Activated T-helper 1 cell treated with anti-CD3 and anti-CD28 coated beads, Interleukin-12 subunit alpha, Interleukin-12 subunit beta, Interleukin-2, Interleukin-4 antibody, amounts not matched to agents 30 ng/mL and 10 ng/mL and 1 ng/mL, durations not matched to agents 14 hours and 24 hours and 36 hours (primary cell): ENCODE measurements around the gene RBFOX1. TPM values are rescaled to one million over a fixed set of nuclear protein-coding genes. Genes with fewer than 3 reads are reported as not detected.

Experiments
- DNase-seq: peaks from one replicate; pipeline ENCODE4 v3.0.0; 2021; ENCODE audit warnings: low spot score
- H3K27ac Mint-ChIP-seq: one replicate; pipeline ENCODE4 v1.8.0; 2021; ENCODE audit warnings: mild to moderate bottlenecking, mixed read lengths
- H3K27me3 Mint-ChIP-seq: one replicate; pipeline ENCODE4 v1.8.0; 2022; ENCODE audit warnings: mild to moderate bottlenecking, moderate library complexity, mixed read lengths; ENCODE audit not compliant: insufficient read depth
- H3K36me3 Mint-ChIP-seq: one replicate; pipeline ENCODE4 v1.8.0; 2021; ENCODE audit warnings: low read depth, mixed read lengths
- H3K4me1 Mint-ChIP-seq: one replicate; pipeline ENCODE4 v1.8.0; 2021; ENCODE audit warnings: low read depth, mixed read lengths
- H3K4me3 Mint-ChIP-seq: one replicate; pipeline ENCODE4 v1.8.0; 2021; ENCODE audit warnings: mild to moderate bottlenecking, moderate library complexity, mixed read lengths
- H3K9me3 Mint-ChIP-seq: one replicate; pipeline ENCODE4 v1.8.0; 2021; ENCODE audit warnings: mixed read lengths
- intact Hi-C: fragments of 100-400 bp; cut with micrococcal nuclease; formaldehyde crosslinking; loops from one replicate; pipeline ENCODE4 v1.15.1; 2024
- total RNA-seq: library from RNA; stranded (reverse); gene quantifications from 2 replicates; pipeline ENCODE4 v1.2.3, GENCODE V29; 2022

The RBFOX1 gene
- total RNA-seq, 1 donor from 2014 or later: not detected

DNA sequence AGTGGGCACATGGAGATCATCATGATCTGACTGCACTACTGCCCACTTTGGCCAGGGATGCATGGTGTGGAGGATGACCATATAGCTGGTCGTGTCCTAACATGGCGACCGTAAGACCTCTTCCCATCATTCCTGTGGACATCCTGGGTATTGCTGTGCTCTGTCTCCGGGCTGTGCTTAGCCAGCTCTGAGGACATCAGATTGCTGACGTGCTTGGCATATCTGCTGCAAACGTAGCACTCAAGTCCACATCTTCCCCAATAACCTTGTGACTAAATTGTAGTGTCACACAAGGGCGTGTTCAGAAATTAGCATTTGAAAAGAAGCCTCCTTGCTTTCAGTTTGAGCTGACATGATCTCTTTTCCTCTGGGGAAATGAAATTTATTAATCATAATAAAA lies 373.2 kb downstream of the RBFOX1 start:
- intact Hi-C loops: no loop called here
- H3K27ac Mint-ChIP-seq: no peak overlapping the region
- H3K4me1 Mint-ChIP-seq: no peaks in the 10 kb centered on the region
- H3K27me3 Mint-ChIP-seq: no peaks in the 10 kb centered on the region
- no peaks in the 10 kb centered on the region for H3K36me3 Mint-ChIP-seq
- no peak for DNase-seq
- H3K4me3 Mint-ChIP-seq: no peak overlapping the region
- H3K9me3 Mint-ChIP-seq: peaks cover 47% of the 10 kb centered on the region

DNA sequence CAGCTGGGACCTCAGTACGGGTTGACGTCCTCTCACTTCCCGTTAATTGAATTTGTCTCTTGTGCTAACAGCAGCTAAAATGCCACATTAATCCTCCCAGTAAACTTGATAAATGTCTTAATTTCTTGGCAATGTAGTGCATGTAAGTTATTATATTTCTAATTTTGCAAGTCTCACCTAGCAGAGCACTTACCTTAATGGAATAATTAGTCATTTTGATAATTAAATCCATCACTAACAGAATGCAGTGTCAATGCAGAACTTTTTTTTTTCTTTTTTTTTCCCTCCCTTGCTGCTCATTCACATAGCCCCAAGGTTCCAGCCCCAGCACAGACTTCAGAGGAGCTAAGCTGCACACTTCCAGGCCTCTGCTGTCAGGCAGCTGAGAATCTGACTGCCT lies 376.5 kb downstream of the RBFOX1 start:
- DNase-seq: no peak

DNA sequence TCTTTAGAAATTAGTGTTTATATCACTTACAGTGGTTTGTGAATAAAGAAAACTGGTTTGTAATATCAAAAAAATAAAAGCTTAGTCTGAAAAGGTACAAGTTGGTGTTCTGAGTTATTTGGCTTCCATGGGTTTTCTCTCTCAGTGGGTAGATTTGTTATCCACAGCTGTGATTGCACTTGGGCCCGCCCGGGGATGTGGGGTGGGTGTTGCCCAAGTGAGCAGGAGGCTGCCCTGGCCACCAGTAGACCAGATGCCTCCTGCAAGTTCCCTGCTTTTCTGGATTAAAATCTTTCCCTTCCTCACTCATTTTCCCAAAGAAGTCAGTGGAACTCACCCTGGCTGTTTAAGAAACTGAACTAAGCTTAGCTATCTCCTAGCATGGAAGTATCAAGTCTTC lies 380.6 kb downstream of the RBFOX1 start:
- Mint-ChIP-seq H3K27me3 (no peaks in the 10 kb centered on the region), H3K4me1 (no peaks in the 10 kb centered on the region), H3K27ac (no peak overlapping the region), H3K9me3 (peaks cover 42% of the 10 kb centered on the region), H3K4me3 (no peak overlapping the region), H3K36me3 (no peaks in the 10 kb centered on the region)
- intact Hi-C loops: no loop called here
- no peak for DNase-seq

More for the DNA sequence above, 376.5 kb downstream of the RBFOX1 start:
- Mint-ChIP-seq H3K9me3 (peaks cover 48% of the 10 kb centered on the region), H3K4me1 (no peaks in the 10 kb centered on the region), H3K27ac (no peak overlapping the region), H3K36me3 (no peaks in the 10 kb centered on the region), H3K4me3 (no peak overlapping the region), H3K27me3 (no peaks in the 10 kb centered on the region)
- intact Hi-C loops: no loop called here

DNA sequence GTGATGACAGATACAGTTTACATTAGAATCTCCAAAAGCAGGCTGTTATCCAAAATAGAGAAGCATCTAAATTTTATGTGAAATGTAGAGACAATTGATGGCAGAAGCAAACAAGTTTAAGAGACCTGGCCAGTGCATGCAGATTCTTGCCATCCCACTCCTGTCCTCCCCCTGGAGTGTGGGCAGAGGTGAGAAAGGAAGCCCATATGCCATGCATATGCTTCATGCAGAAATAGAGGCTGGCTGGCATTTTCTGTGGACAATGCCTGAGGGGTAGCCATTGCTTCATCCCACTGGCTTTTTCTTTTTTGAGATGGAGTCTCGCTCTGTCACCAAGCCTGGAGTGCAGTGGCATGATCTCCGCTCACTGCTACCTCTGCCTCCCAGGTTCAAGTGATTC lies 382.1 kb downstream of the RBFOX1 start:
- Mint-ChIP-seq H3K36me3 (no peaks in the 10 kb centered on the region), H3K27ac (no peak overlapping the region), H3K4me3 (no peak overlapping the region), H3K9me3 (peaks cover 31% of the 10 kb centered on the region), H3K4me1 (no peaks in the 10 kb centered on the region), H3K27me3 (no peaks in the 10 kb centered on the region)
- no peak for DNase-seq
- intact Hi-C loops: no loop called here

DNA sequence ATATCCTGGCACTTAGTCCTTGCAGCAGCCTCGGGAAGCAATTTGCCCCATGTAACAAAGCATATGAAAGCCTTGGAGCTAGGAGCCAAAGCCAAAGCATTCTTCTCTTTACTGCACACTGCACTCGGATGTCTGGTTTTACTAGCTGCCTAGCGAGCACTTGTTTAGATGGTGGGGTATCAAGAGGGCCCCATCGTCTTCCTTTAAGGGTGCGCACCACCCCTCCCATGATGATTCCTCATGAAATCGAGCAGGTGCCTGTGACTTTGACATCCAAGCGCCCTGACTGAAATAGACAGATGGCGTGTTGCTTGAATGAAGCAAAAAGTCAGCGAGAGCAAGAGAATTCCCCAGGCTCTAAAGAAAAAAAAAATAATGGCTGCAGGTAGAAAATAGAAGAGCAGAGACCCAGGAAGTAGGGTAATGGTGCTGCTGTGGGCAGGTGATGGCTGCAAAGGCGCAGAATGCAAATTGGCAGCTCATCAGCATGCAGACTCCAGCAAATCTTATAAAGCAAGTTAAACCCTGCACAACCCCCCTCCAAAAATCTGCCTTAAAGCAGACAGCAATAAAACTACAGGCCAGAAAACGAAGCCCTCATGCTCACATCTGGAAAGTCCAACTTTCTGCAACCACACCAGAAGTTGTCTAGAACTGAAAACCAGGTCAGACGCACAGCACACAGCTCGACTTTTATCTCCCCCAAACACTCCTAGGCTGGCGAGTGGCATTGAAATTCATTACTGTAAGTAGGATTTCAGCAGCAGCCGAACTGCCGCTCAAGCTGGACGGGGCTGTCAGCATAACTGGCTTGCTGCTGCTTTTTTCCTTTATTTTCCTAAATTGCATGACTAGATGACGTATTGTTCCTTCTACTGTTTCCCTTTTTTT lies 384.3 kb downstream of the RBFOX1 start:
- Mint-ChIP-seq H3K36me3 (no peaks in the 10 kb centered on the region), H3K27ac (no peak overlapping the region), H3K4me1 (no peaks in the 10 kb centered on the region), H3K27me3 (no peaks in the 10 kb centered on the region), H3K4me3 (no peak overlapping the region), H3K9me3 (peaks cover 32% of the 10 kb centered on the region)
- intact Hi-C loops: no loop called here
- no peak for DNase-seq

DNA sequence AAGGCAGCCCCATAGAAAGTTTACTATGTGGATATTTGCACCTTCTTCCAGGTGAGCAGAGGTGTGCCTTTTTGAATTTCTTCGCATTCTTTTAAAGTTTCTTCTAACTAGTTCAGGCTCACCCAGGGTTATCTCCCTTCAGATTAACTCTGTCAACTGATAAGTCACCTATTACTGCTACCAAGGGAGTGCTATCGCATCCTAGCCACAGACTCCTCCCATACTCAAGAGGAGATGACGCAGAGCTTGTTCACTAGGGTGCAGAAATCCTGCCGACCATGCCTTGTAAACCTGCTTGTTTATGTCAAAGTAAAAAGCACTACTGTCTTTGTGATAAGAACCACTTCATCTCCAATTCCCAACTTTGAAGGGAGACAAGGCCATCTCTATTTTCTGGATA lies 390.1 kb downstream of the RBFOX1 start:
- no peaks in the 10 kb centered on the region for H3K36me3 Mint-ChIP-seq

DNA sequence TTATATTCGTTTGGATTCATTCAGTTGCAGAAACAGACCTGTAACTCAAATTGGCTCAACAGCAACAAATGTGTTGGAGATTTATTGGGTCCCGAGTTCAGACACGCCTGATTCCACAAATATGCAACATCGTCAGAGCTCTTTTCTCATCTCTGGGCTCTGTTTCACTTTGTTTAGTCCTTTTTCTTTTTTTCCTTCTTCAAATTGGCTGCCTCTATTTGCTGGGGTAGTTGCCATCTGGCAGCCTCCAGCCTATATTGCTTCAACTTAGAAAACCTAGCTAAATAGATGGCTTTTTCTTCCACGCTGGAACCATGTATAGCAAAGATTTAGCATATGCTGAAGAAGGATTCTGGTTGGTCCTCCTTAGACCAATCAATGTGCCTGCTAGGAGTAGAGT lies 398.5 kb downstream of the RBFOX1 start:
- Mint-ChIP-seq H3K9me3 (peaks cover 13% of the 10 kb centered on the region), H3K36me3 (no peaks in the 10 kb centered on the region), H3K27ac (no peak overlapping the region), H3K4me3 (no peak overlapping the region), H3K27me3 (no peaks in the 10 kb centered on the region), H3K4me1 (no peaks in the 10 kb centered on the region)
- intact Hi-C loops: no loop called here
- no peak for DNase-seq

More for the DNA sequence above, 390.1 kb downstream of the RBFOX1 start:
- Mint-ChIP-seq H3K9me3 (peaks cover 18% of the 10 kb centered on the region), H3K27ac (no peak overlapping the region), H3K27me3 (no peaks in the 10 kb centered on the region), H3K4me1 (no peaks in the 10 kb centered on the region), H3K4me3 (no peak overlapping the region)
- no peak for DNase-seq
- intact Hi-C loops: no loop called here

DNA sequence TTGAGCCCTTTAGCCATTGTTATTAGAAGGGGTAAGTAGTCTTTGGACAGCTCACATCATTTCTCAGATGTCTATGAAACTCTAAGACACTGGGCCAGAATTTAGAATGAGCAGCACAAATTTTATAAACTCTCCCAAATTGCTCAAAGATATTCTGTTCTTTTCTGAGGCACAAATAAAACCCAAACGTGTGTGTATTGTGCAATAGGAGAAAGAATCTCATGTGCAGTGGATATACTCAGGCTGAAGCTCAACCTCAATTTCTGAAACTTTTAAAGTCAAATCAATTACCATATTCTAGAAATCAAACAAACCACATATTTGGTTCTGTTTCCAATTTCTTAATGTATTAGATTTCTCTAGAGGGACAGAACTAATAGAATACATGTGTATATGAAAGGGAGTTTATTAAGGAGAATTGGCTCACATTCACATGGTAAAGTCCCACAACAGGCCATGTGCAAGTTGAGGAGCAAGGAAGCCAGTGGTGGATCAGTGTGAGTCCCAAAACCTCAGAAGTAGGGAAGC lies 403.6 kb downstream of the RBFOX1 start:
- Mint-ChIP-seq H3K27me3 (no peaks in the 10 kb centered on the region), H3K27ac (no peak overlapping the region), H3K4me1 (no peaks in the 10 kb centered on the region), H3K36me3 (no peaks in the 10 kb centered on the region), H3K4me3 (no peak overlapping the region), H3K9me3 (peaks cover 29% of the 10 kb centered on the region)
- intact Hi-C loops: no loop called here
- DNase-seq: no peak

DNA sequence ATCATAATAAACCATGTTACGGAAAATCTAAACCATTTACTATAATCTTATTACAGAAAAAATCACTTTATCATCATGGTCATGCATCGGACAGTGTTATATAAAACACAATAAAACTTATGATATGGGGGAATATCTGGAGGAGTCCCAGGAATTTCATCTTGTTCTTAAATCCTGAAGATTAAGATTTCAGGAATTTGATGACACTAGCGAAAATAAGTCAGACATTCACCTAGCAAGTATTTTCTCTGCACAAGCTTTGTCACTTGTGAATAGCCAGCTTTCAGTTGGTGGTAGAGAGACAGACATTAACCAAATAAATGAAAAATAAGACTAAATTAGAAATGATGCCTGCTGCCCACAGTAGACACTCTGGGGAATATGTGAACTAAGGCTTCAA lies 410.0 kb downstream of the RBFOX1 start:
- Mint-ChIP-seq H3K4me1 (no peaks in the 10 kb centered on the region), H3K9me3 (peaks cover 38% of the 10 kb centered on the region), H3K4me3 (no peak overlapping the region), H3K36me3 (no peaks in the 10 kb centered on the region), H3K27ac (no peak overlapping the region), H3K27me3 (no peaks in the 10 kb centered on the region)
- no peak for DNase-seq
- intact Hi-C loops: no loop called here

DNA sequence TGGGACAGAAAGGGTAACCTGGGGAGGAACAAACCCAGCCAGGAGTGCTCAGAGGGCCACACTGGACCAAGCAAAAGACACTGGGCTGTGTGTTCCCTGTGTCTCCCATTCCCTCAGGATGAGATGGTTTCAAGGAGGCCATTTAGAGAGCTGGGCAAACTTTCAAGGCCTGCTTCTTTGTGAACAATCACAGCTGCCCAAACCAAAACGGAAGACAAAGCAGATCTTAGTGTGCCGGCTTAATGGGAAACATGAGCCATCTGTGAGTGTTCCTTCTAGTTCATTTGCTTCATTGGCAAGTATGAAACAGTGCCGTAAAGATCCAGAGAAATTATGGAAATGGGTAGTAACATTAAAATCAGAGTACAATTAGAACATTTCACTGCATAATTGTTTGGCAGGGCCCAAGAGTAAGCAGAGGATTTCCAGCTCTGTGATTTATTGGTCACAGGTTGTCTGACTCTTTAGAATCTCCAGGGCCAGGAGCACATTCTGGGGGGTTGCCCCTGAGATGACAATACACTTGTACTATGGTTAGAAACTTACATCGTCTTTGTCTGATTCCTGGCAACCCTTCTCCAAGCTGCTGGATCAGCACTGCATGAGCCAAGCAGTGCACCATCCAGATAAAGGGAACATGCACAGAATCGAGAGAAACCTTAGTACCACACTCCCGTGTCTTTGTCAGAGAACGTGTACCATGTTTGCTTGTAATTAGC lies 412.1 kb downstream of the RBFOX1 start:
- intact Hi-C loops: no loop called here
- DNase-seq: no peak
- no peaks in the 10 kb centered on the region for H3K36me3 Mint-ChIP-seq
- no peak overlapping the region for H3K4me3 Mint-ChIP-seq
- peaks cover 32% of the 10 kb centered on the region for H3K9me3 Mint-ChIP-seq
- H3K4me1 Mint-ChIP-seq: no peaks in the 10 kb centered on the region
- H3K27ac Mint-ChIP-seq: no peak overlapping the region
- H3K27me3 Mint-ChIP-seq: no peaks in the 10 kb centered on the region

DNA sequence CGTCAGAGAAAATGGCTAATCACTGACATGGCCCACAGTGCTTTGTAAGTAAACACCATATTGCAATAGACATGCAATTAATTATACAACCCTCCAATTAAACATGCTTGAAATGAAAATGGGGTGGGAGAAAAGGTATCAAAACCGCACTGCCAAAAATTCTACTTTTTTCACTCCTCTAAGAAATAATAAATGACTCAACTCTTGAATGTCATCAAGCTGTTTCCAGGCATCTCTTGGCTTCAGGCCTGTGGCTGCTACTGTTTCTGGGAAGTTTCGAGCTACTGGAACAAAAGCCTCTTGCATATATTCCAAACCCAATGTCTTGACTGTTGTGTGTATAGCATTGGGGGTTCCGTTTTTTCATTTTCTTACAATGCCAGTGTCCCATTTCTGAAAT lies 412.6 kb downstream of the RBFOX1 start:
- H3K36me3 Mint-ChIP-seq: no peaks in the 10 kb centered on the region
- intact Hi-C loops: no loop called here
- H3K4me1 Mint-ChIP-seq: no peaks in the 10 kb centered on the region
- no peak for DNase-seq
- H3K27ac Mint-ChIP-seq: no peak overlapping the region
- H3K9me3 Mint-ChIP-seq: peaks cover 32% of the 10 kb centered on the region
- H3K27me3 Mint-ChIP-seq: no peaks in the 10 kb centered on the region
- H3K4me3 Mint-ChIP-seq: no peak overlapping the region

DNA sequence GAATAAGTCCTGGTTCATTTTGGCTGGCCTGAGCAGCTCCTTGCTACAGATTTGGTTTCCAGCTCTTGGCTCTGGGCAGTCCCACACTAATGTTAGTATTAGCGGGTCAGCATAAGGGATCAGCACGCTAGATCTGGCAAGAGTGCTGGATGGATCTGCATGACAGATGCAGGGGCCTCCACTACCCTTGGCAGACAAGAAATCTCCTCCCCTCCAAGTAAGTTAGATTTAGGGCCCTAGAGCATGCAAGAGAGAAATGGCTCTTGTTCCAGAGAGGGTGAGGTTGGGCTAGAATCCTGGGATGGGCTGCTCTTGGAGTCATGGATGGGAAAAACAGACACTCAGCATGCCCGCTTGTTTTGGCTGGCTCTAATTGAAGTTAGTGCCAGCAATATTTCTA lies 414.3 kb downstream of the RBFOX1 start:
- intact Hi-C loops: no loop called here
- peaks cover 27% of the 10 kb centered on the region for H3K9me3 Mint-ChIP-seq
- no peak for DNase-seq
- H3K4me1 Mint-ChIP-seq: no peaks in the 10 kb centered on the region
- no peak overlapping the region for H3K27ac Mint-ChIP-seq
- H3K36me3 Mint-ChIP-seq: no peaks in the 10 kb centered on the region
- H3K27me3 Mint-ChIP-seq: no peaks in the 10 kb centered on the region
- H3K4me3 Mint-ChIP-seq: no peak overlapping the region

DNA sequence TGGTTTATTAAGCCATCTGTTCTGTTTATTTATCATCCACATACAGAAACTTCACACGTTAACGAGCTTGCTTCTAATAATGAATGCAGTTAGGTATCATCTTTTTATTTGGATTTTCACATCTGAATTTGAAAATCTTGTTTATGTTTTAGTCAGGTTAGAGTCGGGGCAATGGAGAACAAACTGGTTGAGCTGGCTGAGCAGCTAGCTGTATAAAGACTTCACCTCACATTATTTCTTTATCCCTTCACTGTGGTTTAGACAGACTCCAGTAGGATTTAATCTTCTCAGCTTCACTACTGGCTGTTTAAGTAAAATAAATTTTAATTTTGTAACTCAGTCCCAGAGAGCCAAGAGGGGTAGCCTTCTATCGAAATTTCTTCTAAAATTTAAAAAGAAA lies 415.9 kb downstream of the RBFOX1 start:
- intact Hi-C loops: no loop called here
- peaks cover 37% of the 10 kb centered on the region for H3K9me3 Mint-ChIP-seq
- H3K27ac Mint-ChIP-seq: no peak overlapping the region
- H3K36me3 Mint-ChIP-seq: no peaks in the 10 kb centered on the region
- DNase-seq: no peak
- H3K4me1 Mint-ChIP-seq: no peaks in the 10 kb centered on the region
- H3K4me3 Mint-ChIP-seq: no peak overlapping the region
- no peaks in the 10 kb centered on the region for H3K27me3 Mint-ChIP-seq
